ENCODE results near the gene B3GNT9.

- TF ChIP-seq CTCF (IDR thresholded peaks at IDR 0.05) (no peak), POLR2AphosphoS5 (IDR thresholded peaks at IDR 0.05; ENCODE audit: low read depth, low read length) (no peak)
Observed at GRCh38 chr16:67197704-67198103, 46.9 kb upstream of the B3GNT9 start.

Measured in Panc1 (cell line).